K562 (cell line): ENCODE measurements around the gene PYM1. TPM values are rescaled to one million over a fixed set of nuclear protein-coding genes. Genes with fewer than 3 reads are reported as not detected.

Experiments used
- ATAC-seq: fragments of 200-7000 bp; cut with Tn5 transposase; 3 replicates; pipeline ENCODE4 v1.9.1; 2020; ENCODE audit warnings: moderate library complexity
- BruUV-seq: library from RNA; stranded (reverse); fragments of 400-500 nt; replicated peaks from 2 replicates; lab custom pipeline; 2021; lab: Mats Ljungman, UMichigan
- CTCF ChIA-PET: fragments of 300-600 bp; formaldehyde crosslinking; extraction: SDS; loops from one replicate; lab custom pipeline; 2021; ENCODE audit warnings: low intra/inter-chr PET ratio; lab: Yijun Ruan, JAX
- POLR2A ChIA-PET: fragments of 300-600, 350-650 bp; sonication (Branson Sonifier 250); formaldehyde crosslinking; extraction: SDS; loops from one replicate; lab custom pipeline; 2021; ENCODE audit warnings: antibody characterized with exemption, inconsistent platforms; lab: Yijun Ruan, JAX
- DNase-seq, 4 experiments: peaks; one replicate each; pipeline versions ENCODE4 v3.0.0 to v3.0.0-alpha.2; 2011 to 2018; ENCODE audit warnings: low spot score in 3 of 4, mixed read lengths in 3 of 4; ENCODE audit errors: extremely low read depth in 1 of 4
- FAIRE-seq: peaks from 2 replicates; lab custom pipeline; 2011; peaks lifted over from hg19 to GRCh38; lab: Jason Lieb, UNC
- H2AFZ ChIP-seq: 2 replicates; pipeline ENCODE4 v1.6.0; 2011; ENCODE audit warnings: low read depth, low read length, control low read depth, inconsistent platforms
- H3K27ac ChIP-seq: fragments of 200-600 bp; 3 replicates; pipeline ENCODE4 v1.8.0; 2011; ENCODE audit warnings: low read depth, mild to moderate bottlenecking, control low read depth, inconsistent platforms, low read length, moderate library complexity, mixed read lengths; ENCODE audit errors: extremely low read depth
- H3K27me3 ChIP-seq, 2 experiments: fragments of 300-600 bp in 1 of 2; 2 replicates in 1 of 2; 3 replicates in 1 of 2; pipeline versions ENCODE4 v1.6.0 to v1.8.0; 2011; ENCODE audit warnings: inconsistent platforms in 2 of 2, low read length in 2 of 2, mild to moderate bottlenecking in 1 of 2, mixed read lengths in 1 of 2, moderate library complexity in 1 of 2; ENCODE audit not compliant: control insufficient read depth in 2 of 2, insufficient read depth in 2 of 2
- H3K36me3 ChIP-seq: fragments of 300-600 bp; 3 replicates; pipeline ENCODE4 v1.8.0; 2011; ENCODE audit warnings: mild to moderate bottlenecking, low read length, inconsistent platforms; ENCODE audit not compliant: control insufficient read depth, insufficient read depth
- H3K4me1 ChIP-seq, 2 experiments: fragments of 200-600 bp in 1 of 2; replicated peaks in 1 of 2; 2 replicates in 1 of 2; 3 replicates in 1 of 2; pipeline versions ENCODE4 v1.5.1 to v1.8.0; 2011; ENCODE audit warnings: inconsistent platforms in 2 of 2, low read length in 2 of 2, mild to moderate bottlenecking in 1 of 2, mixed read lengths in 1 of 2, moderate library complexity in 1 of 2; ENCODE audit not compliant: control insufficient read depth in 2 of 2, insufficient read depth in 2 of 2
- H3K4me2 ChIP-seq: 2 replicates; pipeline ENCODE4 v1.6.1; 2011; ENCODE audit warnings: low read length, control low read depth, inconsistent platforms, mixed read lengths; ENCODE audit not compliant: insufficient read depth
- H3K4me3 ChIP-seq: fragments of 200-600 bp; sonication (generic), shearing (Covaris generic); 2 replicates; pipeline ENCODE4 v1.5.1; 2016; ENCODE audit warnings: control low read depth, inconsistent platforms
- H3K79me2 ChIP-seq: fragments of 200-600 bp; 3 replicates; pipeline ENCODE4 v1.8.0; 2011; ENCODE audit warnings: low read length, inconsistent platforms; ENCODE audit not compliant: control insufficient read depth, insufficient read depth
- H3K9ac ChIP-seq, 2 experiments: 2 replicates each; pipeline versions ENCODE4 v1.6.0 to v1.6.1; 2011; ENCODE audit warnings: low read depth in 2 of 2, low read length in 2 of 2, control low read depth in 1 of 2, inconsistent platforms in 1 of 2, mild to moderate bottlenecking in 1 of 2, mixed read lengths in 1 of 2; ENCODE audit not compliant: insufficient read depth in 1 of 2
- H3K9me1 ChIP-seq: one replicate; pipeline ENCODE4 v1.6.0; 2011; ENCODE audit warnings: inconsistent platforms, mild to moderate bottlenecking, low read length, moderate library complexity; ENCODE audit not compliant: control insufficient read depth, insufficient read depth
- H3K9me3 ChIP-seq: replicated peaks from 2 replicates; pipeline ENCODE4 v1.5.1; 2011; ENCODE audit warnings: low read depth, low read length, inconsistent platforms; ENCODE audit not compliant: control insufficient read depth, insufficient read depth
- H4K20me1 ChIP-seq: replicated peaks from 2 replicates; pipeline ENCODE4 v1.6.1; 2011; ENCODE audit warnings: low read length, inconsistent platforms, mixed read lengths; ENCODE audit not compliant: control insufficient read depth, insufficient read depth
- ADNP ChIP-seq: fragments of 200-800 bp; sonication (Bioruptor generic); IDR thresholded peaks from 2 replicates; pipeline ENCODE4 v1.6.1; 2016; ENCODE audit warnings: missing genetic modification characterization, missing compliant biosample characterization
- ARHGAP35 ChIP-seq: fragments of 450-650 bp; IDR thresholded peaks from 2 replicates; pipeline ENCODE4 v1.6.1; 2018; ENCODE audit not compliant: partially characterized antibody
- ARID3A ChIP-seq: IDR thresholded peaks from 2 replicates; pipeline ENCODE4 v1.6.1; 2012; ENCODE audit warnings: low read depth, low read length, improper control_type of control experiment, borderline replicate concordance
- HES1 ChIP-seq: fragments of 450-650 bp; IDR thresholded peaks from 2 replicates; pipeline ENCODE4 v1.6.1; 2016; ENCODE audit warnings: low read depth, mild to moderate bottlenecking, moderate library complexity
- MBD2 ChIP-seq: sonication (generic); IDR thresholded peaks from 2 replicates; pipeline ENCODE4 v1.6.1; 2016; ENCODE audit warnings: low read depth, borderline replicate concordance
- NFIC ChIP-seq: fragments of 450-650 bp; IDR thresholded peaks from 2 replicates; pipeline ENCODE4 v1.6.1; 2017; ENCODE audit warnings: mild to moderate bottlenecking, inconsistent platforms
- SAFB2 ChIP-seq: fragments of 200-400 bp; formaldehyde crosslinking; IDR thresholded peaks from 2 replicates; pipeline ENCODE4 v1.6.1; 2018; ENCODE audit warnings: borderline replicate concordance, low read length, low read depth, moderate library complexity; ENCODE audit not compliant: severe bottlenecking
- ZNF551 ChIP-seq: fragments of 250-450 bp; sonication (Bioruptor Pico); IDR thresholded peaks from 2 replicates; pipeline ENCODE4 v1.5.0; 2021; ENCODE audit warnings: mild to moderate bottlenecking, moderate library complexity
- ZZZ3 ChIP-seq: fragments of 450-650 bp; IDR thresholded peaks from 2 replicates; pipeline ENCODE4 v1.6.1; 2016; ENCODE audit warnings: antibody characterized with exemption, mild to moderate bottlenecking, moderate library complexity
- WGBS: fragments of 100-300 bp; shearing (Covaris generic); methylation state at CpG from one replicate; pipeline ENCODE4 v1.1.6; 2016; ENCODE audit warnings: low coverage, mixed read lengths; ENCODE audit not compliant: insufficient coverage; ENCODE audit errors: missing lambda C conversion rate; 5-methylcytosine and 5-hydroxymethylcytosine counted together
- in situ Hi-C: fragments of 300-500 bp; cut with MboI; formaldehyde crosslinking; loops from 4 replicates; pipeline ENCODE4 v1.15.0; 2018; ENCODE audit warnings: inconsistent platforms, mixed read lengths
- intact Hi-C: fragments of 100-400 bp; cut with micrococcal nuclease; formaldehyde crosslinking; loops from 2 replicates; pipeline ENCODE4 v1.14.2; 2022
- polyA plus RNA-seq, 8 experiments: library from polyadenylated mRNA; depleted of rRNA in 4 of 8; stranded (reverse) in 5 of 8; unstranded in 3 of 8; fragments of >200 nt; fragmentation: Nextera tagmentation in 2 of 8; fragmentation: Illumina TruSeq in 1 of 8; extraction: Ambion mirVana in 2 of 8; extraction: Trizol in 1 of 8; gene quantifications; 2 replicates each; pipeline versions ENCODE4 v1.2.1 to v1.2.3, GENCODE V29; 2011 to 2014; ENCODE audit warnings: inconsistent platforms in 1 of 8, missing spikeins in 1 of 8
- total RNA-seq, 7 experiments: library from RNA; depleted of rRNA in 6 of 7; stranded (reverse); fragments of >200 nt in 6 of 7; fragmentation: Illumina TruSeq in 2 of 7; extraction: Trizol in 2 of 7; gene quantifications; 2 replicates each; pipeline versions ENCODE4 v1.2.1 to v1.2.3, GENCODE V29; 2011 to 2021; ENCODE audit warnings: low replicate concordance in 1 of 7

The PYM1 gene
- total and polyA plus RNA-seq, 9 of the 15 experiments (the other 6 are each of a cell fraction or from before 2014, with no cell fraction given) = 29.0 to 51.3 (median 34.1) TPM

- POLR2A ChIA-PET = interaction anchor here (0.9 to 1.8 kb wide), 2 partner anchors 9 to 28 kb away, joined by 3 to 6 read pairs; partner anchors contain the start of gene RAB5B
- intact Hi-C loops = no loop called here
Measured at GRCh38 chr12:55946553-55946952, 18.9 kb upstream of the PYM1 start.

More at GRCh38 chr12:55946553-55946952, 18.9 kb upstream of the PYM1 start:
- no TSS peak for BruUV-seq
- Histone ChIP-seq H3K4me2 (no peak overlapping the region), H3K9me3 (no peaks in the 10 kb centered on the region), H2AFZ (no peak overlapping the region), H3K27me3 (no peaks in the 10 kb centered on the region), H3K79me2 (no peaks in the 10 kb centered on the region), H3K9me1 (no peaks in the 10 kb centered on the region), H3K4me3 (no peak overlapping the region), H3K4me1 (peaks cover 0 to 2% of the 10 kb centered on the region in 2 experiments; a peak in 2 of 5 replicates), H3K27ac (no peak overlapping the region), H4K20me1 (no peaks in the 10 kb centered on the region), H3K9ac (no peak overlapping the region), H3K36me3 (no peaks in the 10 kb centered on the region)
- FAIRE-seq = no peak
- no peak for DNase-seq
- WGBS = 61% methylated on average over 5 of the region's 6 CpGs
- in situ Hi-C loops = no loop called here
- ATAC-seq = no peak
- TF ChIP-seq ARID3A (no peak), MBD2 (no peak), ADNP (tag) (no peak), HES1 (no peak), ZZZ3 (no peak), ARHGAP35 (no peak), SAFB2 (no peak), ZNF551 (CRISPR knock-in tag) (no peak), NFIC (no peak)
- CTCF ChIA-PET = no interaction called here
